ENCODE measurements around the gene MMUT. TPM values are rescaled to one million over a fixed set of nuclear protein-coding genes. Genes with fewer than 3 reads are reported as not detected.
"Not testable (repeated sequence)": the region's sequence is repeated elsewhere in the genome, so short reads cannot be mapped to it uniquely, and the experiment has no call there.

MMUT gene
- 6.2 TPM for total RNA-seq

- DNase-seq (ENCODE audit: low read depth in 2 of 3, low spot score in 2 of 3): peak; percentile 68 to 98 (median 94)
Measured at GRCh38 chr6:49462927-49463611, at the start of gene MMUT, which contains the start of gene CENPQ. Gene MMUT, minus strand, starts transcription at chr6:49463253. Its CDS starts 3,787 bp downstream, at chr6:49459466. Gene CENPQ, plus strand, starts transcription at chr6:49463370. Its CDS starts 6,807 bp downstream, at chr6:49470177.

GRCh38 chr6:49509342-49509741 is 46.3 kb upstream of the MMUT start:
- DNase-seq (ENCODE audit: low read depth in 2 of 3, low spot score in 2 of 3): no peak

GRCh38 chr6:49506569-49507111 is 43.6 kb upstream of the MMUT start:
- DNase-seq (ENCODE audit: low read depth in 2 of 3, low spot score in 2 of 3): no peak

- DNase-seq (ENCODE audit: low read depth in 2 of 3, low spot score in 2 of 3): no peak
Measured at GRCh38 chr6:49504666-49505065, 41.6 kb upstream of the MMUT start.

GRCh38 chr6:49499623-49500022 is 36.6 kb upstream of the MMUT start, which contains the start of gene GLYATL3:
Gene GLYATL3, plus strand, starts transcription at chr6:49499923. Its CDS starts 12,068 bp downstream, at chr6:49511991.
- DNase-seq (ENCODE audit: low read depth in 2 of 3, low spot score in 2 of 3): no peak

- DNase-seq (ENCODE audit: low read depth in 2 of 3, low spot score in 2 of 3): no peak
Measured at GRCh38 chr6:49499126-49499525, 36.1 kb upstream of the MMUT start.

- no peak for DNase-seq (ENCODE audit: low read depth in 2 of 3, low spot score in 2 of 3)
Measured at GRCh38 chr6:49497304-49497703, 34.3 kb upstream of the MMUT start.

GRCh38 chr6:49490633-49491032 is 27.6 kb upstream of the MMUT start:
- no peak for DNase-seq (ENCODE audit: low read depth in 2 of 3, low spot score in 2 of 3)

- DNase-seq (ENCODE audit: low read depth in 2 of 3, low spot score in 2 of 3): not testable (repeated sequence)
Measured at GRCh38 chr6:49483380-49483779, 20.3 kb upstream of the MMUT start.

- DNase-seq (ENCODE audit: low read depth in 2 of 3, low spot score in 2 of 3): not testable (repeated sequence)
Measured at GRCh38 chr6:49481846-49482245, 18.8 kb upstream of the MMUT start.

- no peak for DNase-seq (ENCODE audit: low read depth in 2 of 3, low spot score in 2 of 3)
Measured at GRCh38 chr6:49479308-49479970, 16.4 kb upstream of the MMUT start.

- DNase-seq (ENCODE audit: low read depth in 2 of 3, low spot score in 2 of 3): not testable (repeated sequence)
Measured at GRCh38 chr6:49476564-49476963, 13.5 kb upstream of the MMUT start.

- DNase-seq (ENCODE audit: low read depth in 2 of 3, low spot score in 2 of 3): no peak
Measured at GRCh38 chr6:49468042-49468441, 5.0 kb upstream of the MMUT start.

GRCh38 chr6:49464691-49465090 is 1.6 kb upstream of the MMUT start:
- DNase-seq (ENCODE audit: low read depth in 2 of 3, low spot score in 2 of 3): no peak

- no peak for DNase-seq (ENCODE audit: low read depth in 2 of 3, low spot score in 2 of 3)
Measured at GRCh38 chr6:49463612-49463967, 537 bp upstream of the MMUT start.

- no peak for DNase-seq (ENCODE audit: low read depth in 2 of 3, low spot score in 2 of 3)
Measured at GRCh38 chr6:49462599-49462926, 490 bp downstream of the MMUT start.

- peak in 1 of 3 donors; percentile 2 for DNase-seq (ENCODE audit: low read depth in 2 of 3, low spot score in 2 of 3)
Measured at GRCh38 chr6:49462071-49462470, 982 bp downstream of the MMUT start.

- no peak for DNase-seq (ENCODE audit: low read depth in 2 of 3, low spot score in 2 of 3)
Measured at GRCh38 chr6:49457771-49458170, 5.3 kb downstream of the MMUT start.

- no peak for DNase-seq (ENCODE audit: low read depth in 2 of 3, low spot score in 2 of 3)
Measured at GRCh38 chr6:49454787-49455709, 8.0 kb downstream of the MMUT start.

- DNase-seq (ENCODE audit: low read depth in 2 of 3, low spot score in 2 of 3): no peak
Measured at GRCh38 chr6:49453221-49453620, 9.8 kb downstream of the MMUT start.

GRCh38 chr6:49430866-49431265 is 32.2 kb downstream of the MMUT start:
- no peak for DNase-seq (ENCODE audit: low read depth in 2 of 3, low spot score in 2 of 3)

Measured in hematopoietic multipotent progenitor cell (in vitro differentiated cells).